SK-N-SH (cell line): ENCODE results near the gene IKZF5. TPM values are rescaled to one million over a fixed set of nuclear protein-coding genes. Genes with fewer than 3 reads are reported as not detected.

ENCODE experiments used
- CTCF ChIA-PET: fragments of 300-600, 350-600 bp; formaldehyde crosslinking; extraction: SDS; loops from one replicate; lab custom pipeline; 2021; lab: Yijun Ruan, JAX
- POLR2A ChIA-PET: fragments of 350-600 bp; sonication (Branson Sonifier 250); formaldehyde crosslinking; extraction: SDS; loops from one replicate; lab custom pipeline; 2020; ENCODE audit warnings: antibody characterized with exemption, inconsistent platforms; lab: Yijun Ruan, JAX
- DNase-seq: peaks from one replicate; pipeline ENCODE4 v3.0.0; 2012
- H2AFZ ChIP-seq: fragments of 200-600 bp; sonication (generic); 2 replicates; pipeline ENCODE4 v1.8.1; 2016; ENCODE audit warnings: antibody characterized with exemption, mild to moderate bottlenecking, low read depth
- H3F3A ChIP-seq: fragments of 200-600 bp; sonication (generic); replicated peaks from 2 replicates; pipeline ENCODE3; 2016; ENCODE audit warnings: antibody characterized with exemption, mild to moderate bottlenecking; ENCODE audit not compliant: insufficient read depth
- H3K27ac ChIP-seq, 2 experiments: fragments of 200-500 bp in 1 of 2; fragments of 200-600 bp in 1 of 2; sonication (Bioruptor generic) in 1 of 2; sonication (generic), shearing (Covaris generic) in 1 of 2; 2 replicates each; pipeline versions ENCODE4 v1.5.1 to v1.6.1; 2014 to 2016; ENCODE audit warnings: low read depth in 2 of 2, inconsistent platforms in 1 of 2, low read length in 1 of 2, mild to moderate bottlenecking in 1 of 2, mixed read lengths in 1 of 2
- H3K27me3 ChIP-seq: fragments of 200-600 bp; sonication (generic), shearing (Covaris generic); 2 replicates; pipeline ENCODE4 v1.6.1; 2016; ENCODE audit warnings: mixed run types; ENCODE audit not compliant: insufficient read depth
- H3K36me3 ChIP-seq, 2 experiments: fragments of 200-500 bp in 1 of 2; fragments of 200-600 bp in 1 of 2; sonication (Bioruptor generic) in 1 of 2; sonication (generic) in 1 of 2; replicated peaks in 1 of 2; 2 replicates each; pipeline versions ENCODE3 to v1.5.1; 2014 to 2016; ENCODE audit warnings: low read length in 1 of 2, mild to moderate bottlenecking in 1 of 2; ENCODE audit not compliant: insufficient read depth in 2 of 2, control insufficient read depth in 1 of 2
- H3K4me1 ChIP-seq, 2 experiments: fragments of 200-500 bp in 1 of 2; fragments of 200-600 bp in 1 of 2; sonication (Bioruptor generic) in 1 of 2; sonication (generic), shearing (Covaris generic) in 1 of 2; 2 replicates each; pipeline versions ENCODE4 v1.5.1 to v1.6.1; 2014 to 2016; ENCODE audit warnings: low read depth in 1 of 2, low read length in 1 of 2, mixed run types in 1 of 2; ENCODE audit not compliant: insufficient read depth in 2 of 2, control insufficient read depth in 1 of 2
- H3K4me2 ChIP-seq: fragments of 200-600 bp; sonication (generic), shearing (Covaris generic); 2 replicates; pipeline ENCODE4 v1.6.1; 2017; ENCODE audit warnings: mixed run types
- H3K4me3 ChIP-seq, 2 experiments: fragments of 200-500 bp in 1 of 2; fragments of 200-600 bp in 1 of 2; sonication (Bioruptor generic) in 1 of 2; sonication (generic), shearing (Covaris generic) in 1 of 2; 2 replicates each; pipeline versions ENCODE4 v1.5.1 to v1.8.1; 2014 to 2016; ENCODE audit warnings: low read depth in 2 of 2, inconsistent platforms in 1 of 2, low read length in 1 of 2, mild to moderate bottlenecking in 1 of 2, mixed read lengths in 1 of 2, moderate library complexity in 1 of 2
- H3K79me2 ChIP-seq: fragments of 200-600 bp; sonication (generic); 2 replicates; pipeline ENCODE4 v1.8.1; 2017; ENCODE audit warnings: mild to moderate bottlenecking; ENCODE audit not compliant: insufficient read depth
- H3K9ac ChIP-seq: fragments of 200-600 bp; sonication (generic); 2 replicates; pipeline ENCODE4 v1.6.1; 2017; ENCODE audit warnings: mixed run types
- H3K9me2 ChIP-seq: fragments of 200-600 bp; sonication (generic); 2 replicates; pipeline ENCODE4 v1.6.1; 2017; ENCODE audit warnings: mixed run types
- H3K9me3 ChIP-seq: fragments of 200-600 bp; sonication (generic); 2 replicates; pipeline ENCODE4 v1.6.1; 2017; ENCODE audit warnings: mixed run types, mild to moderate bottlenecking, moderate library complexity
- H4K20me1 ChIP-seq: fragments of 200-600 bp; sonication (generic); 2 replicates; pipeline ENCODE4 v1.6.1; 2017; ENCODE audit warnings: mild to moderate bottlenecking, mixed run types; ENCODE audit not compliant: insufficient read depth
- ELF1 ChIP-seq: IDR thresholded peaks from 2 replicates; pipeline ENCODE4 v1.4.0; 2012
- EZH2phosphoT487 ChIP-seq: fragments of 200-600 bp; sonication (generic); IDR thresholded peaks from 2 replicates; pipeline ENCODE4 v1.6.1; 2017; ENCODE audit warnings: low read depth, mixed run types, mild to moderate bottlenecking, antibody characterized with exemption, moderate library complexity, borderline replicate concordance
- FOSL2 ChIP-seq: IDR thresholded peaks from 2 replicates; pipeline ENCODE4 v1.4.0; 2012; ENCODE audit warnings: low read depth, mild to moderate bottlenecking, moderate library complexity, borderline replicate concordance
- FOXM1 ChIP-seq: IDR thresholded peaks from 2 replicates; pipeline ENCODE4 v1.4.0; 2012; ENCODE audit warnings: low read depth, mild to moderate bottlenecking
- GABPA ChIP-seq: IDR thresholded peaks from 2 replicates; pipeline ENCODE4 v1.4.0; 2012; ENCODE audit warnings: low read depth, mild to moderate bottlenecking
- GATA2 ChIP-seq: sonication (generic); formaldehyde crosslinking; IDR thresholded peaks from 2 replicates; pipeline ENCODE4 v1.5.0; 2020; ENCODE audit warnings: mild to moderate bottlenecking, missing genetic modification reagents
- JUND ChIP-seq: IDR thresholded peaks from 2 replicates; pipeline ENCODE4 v1.4.0; 2012
- MEF2A ChIP-seq: IDR thresholded peaks from 2 replicates; pipeline ENCODE4 v1.4.0; 2012; ENCODE audit warnings: low read depth, borderline replicate concordance
- NFIC ChIP-seq: IDR thresholded peaks from 2 replicates; pipeline ENCODE4 v1.4.0; 2012; ENCODE audit warnings: borderline replicate concordance
- POLR2AphosphoS5 ChIP-seq: IDR thresholded peaks from 2 replicates; pipeline ENCODE4 v1.6.1; 2012; ENCODE audit warnings: low read depth, low read length
- RCOR1 ChIP-seq: fragments of 150-350 bp; IDR thresholded peaks from 2 replicates; pipeline ENCODE4 v1.6.1; 2017; ENCODE audit warnings: antibody characterized with exemption, low read length
- RFX5 ChIP-seq: IDR thresholded peaks from 2 replicates; pipeline ENCODE4 v1.6.1; 2012; ENCODE audit warnings: mild to moderate bottlenecking, improper control_type of control experiment, low read length
- RXRA ChIP-seq: IDR thresholded peaks from 2 replicates; pipeline ENCODE4 v1.4.0; 2012; ENCODE audit warnings: low read depth, mild to moderate bottlenecking, borderline replicate concordance
- SMC3 ChIP-seq: IDR thresholded peaks from 2 replicates; pipeline ENCODE4 v1.6.1; 2012; ENCODE audit warnings: low read depth, low read length, improper control_type of control experiment
- TAF1 ChIP-seq: IDR thresholded peaks from 2 replicates; pipeline ENCODE4 v1.6.1; 2012; ENCODE audit warnings: low read depth, mild to moderate bottlenecking, low read length, moderate library complexity, borderline replicate concordance
- YY1 ChIP-seq: IDR thresholded peaks from 2 replicates; pipeline ENCODE4 v1.4.0; 2012; ENCODE audit warnings: low read depth, mild to moderate bottlenecking
- WGBS: methylation state at CpG from one replicate; pipeline ENCODE4 v1.1.6; 2017; ENCODE audit warnings: low lambda C conversion rate; 5-methylcytosine and 5-hydroxymethylcytosine counted together
- polyA plus RNA-seq, 3 experiments: library from polyadenylated mRNA; depleted of rRNA; stranded (reverse); fragments of >200 nt; gene quantifications; 2 replicates each; pipeline ENCODE4 v1.2.3, GENCODE V29; 2012
- TF ChIP-seq, protein P1 (sequence below): IDR thresholded peaks from 2 replicates; pipeline ENCODE4 v1.4.0; 2012; ENCODE audit warnings: low read depth, borderline replicate concordance
- TF ChIP-seq, protein P2 (sequence below): IDR thresholded peaks from 2 replicates; pipeline ENCODE4; 2012
- TF ChIP-seq, protein P3 (sequence below): fragments of 150-350 bp; IDR thresholded peaks from 2 replicates; pipeline ENCODE4 v1.6.1; 2017; ENCODE audit warnings: antibody characterized with exemption, low read length, low read depth, borderline replicate concordance
- TF ChIP-seq, protein P4 (sequence below): IDR thresholded peaks from 2 replicates; pipeline ENCODE4 v1.6.1; 2012; ENCODE audit warnings: mild to moderate bottlenecking, low read depth, low read length, moderate library complexity
- TF ChIP-seq, protein P5 (sequence below): IDR thresholded peaks from 2 replicates; pipeline ENCODE4 v1.4.0; 2012; ENCODE audit warnings: low read depth

IKZF5 gene
- polyA plus RNA-seq, 1 of the 3 experiments (the other 2 are of a cell fraction): 2.9 TPM

DNA sequence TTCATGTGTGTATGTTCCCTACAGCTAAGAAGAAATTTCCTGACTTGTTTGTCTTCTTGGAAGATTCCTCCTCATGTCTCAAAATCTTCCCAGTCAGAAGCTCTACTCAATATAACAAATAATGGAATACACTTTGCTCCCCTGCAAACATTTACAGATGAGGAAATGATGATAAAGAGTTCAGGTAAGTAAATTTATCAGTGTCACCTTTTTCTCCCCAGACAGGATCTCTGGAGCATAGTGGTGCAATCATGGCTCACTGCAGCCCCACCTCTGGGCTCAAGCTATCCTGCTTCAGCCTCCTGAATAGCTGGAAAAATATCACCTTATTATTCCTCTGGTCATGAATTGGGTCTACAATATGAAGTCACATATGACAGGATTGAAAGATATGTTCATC, 25.7 kb upstream of the IKZF5 start:
- no peak overlapping the region for H3K4me2 ChIP-seq
- H3K4me3 ChIP-seq: no peak overlapping the region
- H3K4me1 ChIP-seq: no peaks in the 10 kb centered on the region
- ChIA-PET POLR2A (no interaction called here), CTCF (interaction anchor here (3.4 kb wide), 1 partner anchor 9 kb away, joined by 18 read pairs; no protein-coding TSS in a partner anchor)
- H3K27ac ChIP-seq: no peak overlapping the region
- H3K9ac ChIP-seq: no peak overlapping the region
- no peaks in the 10 kb centered on the region for H3K9me3 ChIP-seq
- no peak for DNase-seq
- H3F3A ChIP-seq: no peaks in the 10 kb centered on the region
- H3K79me2 ChIP-seq: no peaks in the 10 kb centered on the region
- H3K9me2 ChIP-seq: no peaks in the 10 kb centered on the region
- H2AFZ ChIP-seq: no peak overlapping the region
- H4K20me1 ChIP-seq: no peaks in the 10 kb centered on the region
- H3K36me3 ChIP-seq: peaks cover 6 to 7% of the 10 kb centered on the region in 2 experiments
- no peak for TF ChIP-seq RCOR1
- no peak for TF ChIP-seq GABPA
- TF ChIP-seq SMC3: no peak
- TF ChIP-seq ELF1: no peak
- TF ChIP-seq EZH2phosphoT487: no peak
- TF ChIP-seq, all 33 proteins: peak for 0
- H3K27me3 ChIP-seq: no peaks in the 10 kb centered on the region

DNA sequence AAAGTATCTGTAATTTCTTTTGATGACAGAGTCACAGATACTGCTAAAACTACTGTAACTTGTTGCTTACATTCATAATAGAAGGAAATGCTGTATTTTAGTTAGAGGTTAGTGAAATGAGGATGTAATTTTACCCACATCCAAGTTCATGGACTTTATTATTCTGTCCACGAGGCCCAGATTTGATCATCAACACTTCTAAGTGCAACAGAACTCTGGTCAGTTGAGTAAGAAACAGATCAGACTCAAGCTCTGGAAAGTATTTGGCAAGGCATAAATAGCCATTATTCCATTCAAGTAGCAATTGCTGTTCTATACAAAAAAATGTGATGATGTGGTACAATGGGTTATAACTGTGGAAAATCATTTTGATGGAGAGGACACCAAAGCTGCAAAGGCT, 22.5 kb upstream of the IKZF5 start:
- TF ChIP-seq ELF1: no peak
- TF ChIP-seq, protein P1, sequence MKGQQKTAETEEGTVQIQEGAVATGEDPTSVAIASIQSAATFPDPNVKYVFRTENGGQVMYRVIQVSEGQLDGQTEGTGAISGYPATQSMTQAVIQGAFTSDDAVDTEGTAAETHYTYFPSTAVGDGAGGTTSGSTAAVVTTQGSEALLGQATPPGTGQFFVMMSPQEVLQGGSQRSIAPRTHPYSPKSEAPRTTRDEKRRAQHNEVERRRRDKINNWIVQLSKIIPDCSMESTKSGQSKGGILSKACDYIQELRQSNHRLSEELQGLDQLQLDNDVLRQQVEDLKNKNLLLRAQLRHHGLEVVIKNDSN: no peak
- TF ChIP-seq GABPA: no peak
- no peak for TF ChIP-seq POLR2AphosphoS5
- TF ChIP-seq JUND: no peak
- TF ChIP-seq, protein P2, sequence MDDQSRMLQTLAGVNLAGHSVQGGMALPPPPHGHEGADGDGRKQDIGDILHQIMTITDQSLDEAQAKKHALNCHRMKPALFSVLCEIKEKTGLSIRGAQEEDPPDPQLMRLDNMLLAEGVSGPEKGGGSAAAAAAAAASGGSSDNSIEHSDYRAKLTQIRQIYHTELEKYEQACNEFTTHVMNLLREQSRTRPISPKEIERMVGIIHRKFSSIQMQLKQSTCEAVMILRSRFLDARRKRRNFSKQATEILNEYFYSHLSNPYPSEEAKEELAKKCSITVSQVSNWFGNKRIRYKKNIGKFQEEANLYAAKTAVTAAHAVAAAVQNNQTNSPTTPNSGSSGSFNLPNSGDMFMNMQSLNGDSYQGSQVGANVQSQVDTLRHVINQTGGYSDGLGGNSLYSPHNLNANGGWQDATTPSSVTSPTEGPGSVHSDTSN: no peak
- no peak for TF ChIP-seq RXRA
- TF ChIP-seq YY1: no peak
- no peak for TF ChIP-seq NFIC
- TF ChIP-seq RFX5: no peak
- no peak for TF ChIP-seq EZH2phosphoT487
- TF ChIP-seq FOSL2: no peak
- TF ChIP-seq GATA2 (CRISPR knock-in tag): no peak
- TF ChIP-seq MEF2A: no peak
- TF ChIP-seq FOXM1: no peak
- TF ChIP-seq, protein P3, sequence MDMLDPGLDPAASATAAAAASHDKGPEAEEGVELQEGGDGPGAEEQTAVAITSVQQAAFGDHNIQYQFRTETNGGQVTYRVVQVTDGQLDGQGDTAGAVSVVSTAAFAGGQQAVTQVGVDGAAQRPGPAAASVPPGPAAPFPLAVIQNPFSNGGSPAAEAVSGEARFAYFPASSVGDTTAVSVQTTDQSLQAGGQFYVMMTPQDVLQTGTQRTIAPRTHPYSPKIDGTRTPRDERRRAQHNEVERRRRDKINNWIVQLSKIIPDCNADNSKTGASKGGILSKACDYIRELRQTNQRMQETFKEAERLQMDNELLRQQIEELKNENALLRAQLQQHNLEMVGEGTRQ: no peak
- no peak for TF ChIP-seq TAF1
- TF ChIP-seq, protein P4, sequence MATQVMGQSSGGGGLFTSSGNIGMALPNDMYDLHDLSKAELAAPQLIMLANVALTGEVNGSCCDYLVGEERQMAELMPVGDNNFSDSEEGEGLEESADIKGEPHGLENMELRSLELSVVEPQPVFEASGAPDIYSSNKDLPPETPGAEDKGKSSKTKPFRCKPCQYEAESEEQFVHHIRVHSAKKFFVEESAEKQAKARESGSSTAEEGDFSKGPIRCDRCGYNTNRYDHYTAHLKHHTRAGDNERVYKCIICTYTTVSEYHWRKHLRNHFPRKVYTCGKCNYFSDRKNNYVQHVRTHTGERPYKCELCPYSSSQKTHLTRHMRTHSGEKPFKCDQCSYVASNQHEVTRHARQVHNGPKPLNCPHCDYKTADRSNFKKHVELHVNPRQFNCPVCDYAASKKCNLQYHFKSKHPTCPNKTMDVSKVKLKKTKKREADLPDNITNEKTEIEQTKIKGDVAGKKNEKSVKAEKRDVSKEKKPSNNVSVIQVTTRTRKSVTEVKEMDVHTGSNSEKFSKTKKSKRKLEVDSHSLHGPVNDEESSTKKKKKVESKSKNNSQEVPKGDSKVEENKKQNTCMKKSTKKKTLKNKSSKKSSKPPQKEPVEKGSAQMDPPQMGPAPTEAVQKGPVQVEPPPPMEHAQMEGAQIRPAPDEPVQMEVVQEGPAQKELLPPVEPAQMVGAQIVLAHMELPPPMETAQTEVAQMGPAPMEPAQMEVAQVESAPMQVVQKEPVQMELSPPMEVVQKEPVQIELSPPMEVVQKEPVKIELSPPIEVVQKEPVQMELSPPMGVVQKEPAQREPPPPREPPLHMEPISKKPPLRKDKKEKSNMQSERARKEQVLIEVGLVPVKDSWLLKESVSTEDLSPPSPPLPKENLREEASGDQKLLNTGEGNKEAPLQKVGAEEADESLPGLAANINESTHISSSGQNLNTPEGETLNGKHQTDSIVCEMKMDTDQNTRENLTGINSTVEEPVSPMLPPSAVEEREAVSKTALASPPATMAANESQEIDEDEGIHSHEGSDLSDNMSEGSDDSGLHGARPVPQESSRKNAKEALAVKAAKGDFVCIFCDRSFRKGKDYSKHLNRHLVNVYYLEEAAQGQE: no peak
- TF ChIP-seq SMC3: no peak
- TF ChIP-seq, protein P5, sequence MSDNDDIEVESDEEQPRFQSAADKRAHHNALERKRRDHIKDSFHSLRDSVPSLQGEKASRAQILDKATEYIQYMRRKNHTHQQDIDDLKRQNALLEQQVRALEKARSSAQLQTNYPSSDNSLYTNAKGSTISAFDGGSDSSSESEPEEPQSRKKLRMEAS: no peak
- CTCF ChIA-PET: interaction anchor here (3.4 kb wide), 1 partner anchor 12 kb away, joined by 18 read pairs; no protein-coding TSS in a partner anchor

More for the DNA sequence above, 22.5 kb upstream of the IKZF5 start:
- H3K4me3 ChIP-seq: no peak overlapping the region
- no peaks in the 10 kb centered on the region for H3F3A ChIP-seq
- POLR2A ChIA-PET: no interaction called here
- no peaks in the 10 kb centered on the region for H3K27me3 ChIP-seq
- no peak overlapping the region for H2AFZ ChIP-seq
- DNase-seq: no peak
- H3K9me3 ChIP-seq: no peaks in the 10 kb centered on the region
- no peak overlapping the region for H3K9ac ChIP-seq
- WGBS: 85% methylated on average over 1 of the region's 1 CpG
- no peak overlapping the region for H3K27ac ChIP-seq
- no peaks in the 10 kb centered on the region for H3K9me2 ChIP-seq
- no peaks in the 10 kb centered on the region for H4K20me1 ChIP-seq
- no peaks in the 10 kb centered on the region; a peak in 1 of 4 replicates for H3K4me1 ChIP-seq
- no peaks in the 10 kb centered on the region for H3K79me2 ChIP-seq
- H3K36me3 ChIP-seq: no peaks in the 10 kb centered on the region
- H3K4me2 ChIP-seq: no peak overlapping the region
